Measurements from ENCODE around the gene QPCTL. TPM values are rescaled to one million over a fixed set of nuclear protein-coding genes. Genes with fewer than 3 reads are reported as not detected.

The QPCTL gene
- polyA plus RNA-seq, 1 of the 3 experiments (the other 2 are of a cell fraction): 17.6 TPM

GRCh38 chr19:45681391-45682015 lies 11.0 kb upstream of the QPCTL start (continued):
- TF ChIP-seq CTCF (IDR thresholded peaks at IDR 0.05) (peak; percentile 88), SIN3A (IDR thresholded peaks at IDR 0.05; ENCODE audit: borderline replicate concordance, low read depth, low read length) (peak; percentile 64; the same call in 1 of the 2 replicates), YY1 (IDR thresholded peaks at IDR 0.05; ENCODE audit: low read depth) (no peak), SMC3 (IDR thresholded peaks at IDR 0.05; ENCODE audit: low read depth, low read length) (peak; percentile 69), NFIC (IDR thresholded peaks at IDR 0.05; ENCODE audit: borderline replicate concordance) (0 out of 2 replicates have a peak, but pooled peaks have one; percentile 43), POLR2AphosphoS5 (IDR thresholded peaks at IDR 0.05; ENCODE audit: low read depth, low read length) (no peak)

- H3K4me3 ChIP-seq (ENCODE audit: low read depth in 2 of 2, low read length in 1 of 2): peak overlapping the region in 1 of 2 experiments; percentile 64; a peak in 1 of 4 replicates
- peaks cover 27% of the 10 kb centered on the region for H3F3A ChIP-seq (replicated peaks; ENCODE audit: insufficient read depth)
- H3K9me3 ChIP-seq: no peaks in the 10 kb centered on the region
- no peaks in the 10 kb centered on the region for H3K27me3 ChIP-seq (ENCODE audit: insufficient read depth)
- peak overlapping the region; percentile 69; the same call in 1 of the 2 replicates for H2AFZ ChIP-seq (ENCODE audit: low read depth)
- H3K4me2 ChIP-seq: peak overlapping the region; percentile 82
- H3K36me3 ChIP-seq (replicated peaks in 1 of 2; ENCODE audit: control insufficient read depth in 1 of 2, insufficient read depth in 2 of 2, low read length in 1 of 2): peaks cover 20 to 23% of the 10 kb centered on the region in 2 experiments
- H3K27ac ChIP-seq (ENCODE audit: low read depth in 2 of 2, low read length in 1 of 2): peak overlapping the region; percentile 34 to 36; a peak in 3 of 4 replicates
- H3K79me2 ChIP-seq (ENCODE audit: insufficient read depth): no peaks in the 10 kb centered on the region
- no peak overlapping the region for H3K9ac ChIP-seq
- 90% methylated on average over 8 of the region's 8 CpGs for WGBS (ENCODE audit: low lambda C conversion rate)
- H3K4me1 ChIP-seq (ENCODE audit: control insufficient read depth in 1 of 2, insufficient read depth in 2 of 2, low read depth in 1 of 2, low read length in 1 of 2): peaks cover 0 to 11% of the 10 kb centered on the region in 2 experiments; a peak in 1 of 4 replicates
- TF ChIP-seq TAF1 (IDR thresholded peaks at IDR 0.05; ENCODE audit: borderline replicate concordance, low read depth, low read length) (no peak), EZH2phosphoT487 (IDR thresholded peaks at IDR 0.05; ENCODE audit: borderline replicate concordance, low read depth) (no peak), GABPA (IDR thresholded peaks at IDR 0.05; ENCODE audit: low read depth) (no peak), RXRA (IDR thresholded peaks at IDR 0.05; ENCODE audit: borderline replicate concordance, low read depth) (no peak), SIN3A (IDR thresholded peaks at IDR 0.05; ENCODE audit: borderline replicate concordance, low read depth, low read length) (no peak), MAX (IDR thresholded peaks at IDR 0.05; ENCODE audit: low read depth) (no peak), MXI1 (IDR thresholded peaks at IDR 0.05; ENCODE audit: low read depth, low read length) (no peak), JUND (IDR thresholded peaks at IDR 0.05) (no peak), TEAD4 (IDR thresholded peaks at IDR 0.05; ENCODE audit: borderline replicate concordance, insufficient read depth) (no peak), NRF1 (IDR thresholded peaks at IDR 0.05; ENCODE audit: low read depth, low read length) (no peak), USF2 (IDR thresholded peaks at IDR 0.05; ENCODE audit: borderline replicate concordance, low read depth, low read length) (no peak), TCF12 (IDR thresholded peaks at IDR 0.05) (no peak), FOXJ3 (CRISPR knock-in tag; IDR thresholded peaks at IDR 0.05) (no peak), RCOR1 (IDR thresholded peaks at IDR 0.05; ENCODE audit: low read length) (no peak), NFIC (IDR thresholded peaks at IDR 0.05; ENCODE audit: borderline replicate concordance) (no peak), EP300 (IDR thresholded peaks at IDR 0.05; ENCODE audit: borderline replicate concordance in 1 of 2, low read depth in 1 of 2, low read length in 1 of 2) (no peak), MEF2A (IDR thresholded peaks at IDR 0.05; ENCODE audit: borderline replicate concordance, low read depth) (no peak), IRF3 (IDR thresholded peaks at IDR 0.05; ENCODE audit: low read depth, low read length) (no peak), REST (IDR thresholded peaks at IDR 0.05; ENCODE audit: low read depth, low read length) (no peak)
- ChIA-PET CTCF (interaction anchor here (0.7 to 9.0 kb wide), 15 partner anchors 10 to 243 kb away, joined by 3 to 106 read pairs (median 3); partner anchors contain the start of genes GIPR, QPCTL, SIX5 and SNRPD2), POLR2A (no interaction called here)
- no peaks in the 10 kb centered on the region for H3K9me2 ChIP-seq
- no peak for DNase-seq
- no peaks in the 10 kb centered on the region for H4K20me1 ChIP-seq (ENCODE audit: insufficient read depth)
Measured at GRCh38 chr19:45682117-45682516, 10.3 kb upstream of the QPCTL start.

Measured in SK-N-SH (cell line).